CD4-positive, alpha-beta T cell treated with Interleukin-4 for 1 hour (primary cell): ENCODE results near the gene LRIG3.
"Not testable (repeated sequence)": the region's sequence is repeated elsewhere in the genome, so short reads cannot be mapped to it uniquely, and the experiment has no call there.

Experiments used
- DNase-seq, 2 donors: peaks; one replicate each; pipeline ENCODE4 v3.0.0-alpha.2; 2020 to 2022

LRIG3 gene

DNA sequence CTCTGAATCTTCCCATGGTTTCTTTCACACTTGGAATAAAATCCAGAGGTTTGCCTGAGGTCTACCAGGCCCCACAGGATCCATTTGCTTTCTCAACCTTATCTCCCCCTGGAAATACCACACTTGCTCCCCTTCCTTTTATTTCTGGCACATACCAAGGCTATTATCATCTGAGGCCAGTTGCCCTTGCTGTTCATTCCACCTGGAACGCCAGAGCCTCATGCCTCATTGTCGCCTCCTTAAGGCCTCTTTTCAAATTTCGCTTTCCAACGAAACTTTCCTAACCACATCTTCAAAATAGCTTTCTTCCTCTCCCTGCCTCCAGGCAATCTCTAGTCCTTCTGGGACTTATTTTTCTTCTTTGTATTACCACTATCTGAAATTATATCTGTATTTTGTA is 11.2 kb upstream of the LRIG3 start:
- DNase-seq: no peak

DNA sequence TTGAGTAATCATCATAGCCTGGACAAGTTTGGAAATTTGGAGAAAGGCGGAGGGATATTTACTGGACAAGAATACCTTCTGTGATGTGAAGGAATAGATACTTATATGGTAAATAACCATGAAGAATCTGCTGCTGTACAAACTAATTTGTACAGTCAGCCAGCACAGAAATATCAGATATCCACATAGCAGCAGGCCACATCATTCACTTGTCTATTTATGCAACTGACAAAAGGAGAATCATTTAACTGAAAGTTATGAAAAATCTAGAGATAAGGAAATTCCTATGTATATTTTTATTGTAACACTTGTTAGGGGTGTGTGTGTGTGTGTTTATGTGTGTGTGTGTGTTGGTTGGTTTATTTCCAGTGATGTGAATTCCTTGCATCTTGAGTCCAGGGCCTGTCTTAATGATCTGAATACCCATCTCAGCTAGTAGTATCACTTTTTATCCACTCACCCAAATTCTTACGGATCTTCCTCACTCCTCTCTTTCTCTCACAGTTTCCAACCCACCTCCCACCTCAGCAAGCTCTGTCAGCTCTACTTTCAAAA is 10.5 kb upstream of the LRIG3 start:
- DNase-seq: no peak

DNA sequence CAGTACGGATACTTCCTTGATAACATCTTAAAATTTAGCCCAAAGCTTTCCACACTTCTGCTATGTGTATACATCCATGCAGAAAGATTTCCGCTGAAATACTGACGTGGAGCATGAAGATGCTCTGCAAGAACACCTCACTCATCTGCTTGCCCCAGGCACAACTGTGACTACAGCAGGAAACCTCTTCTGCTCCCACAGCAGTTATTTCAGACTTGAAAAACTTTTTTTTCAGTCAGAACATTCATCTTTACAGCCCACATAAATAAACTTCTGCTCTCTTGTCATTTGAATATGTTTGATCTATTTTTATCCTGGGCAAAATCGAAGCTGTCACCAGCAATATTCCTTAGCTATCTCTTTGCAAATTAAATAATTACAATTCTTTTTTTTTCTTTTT is 6.8 kb upstream of the LRIG3 start:
- DNase-seq: no peak

DNA sequence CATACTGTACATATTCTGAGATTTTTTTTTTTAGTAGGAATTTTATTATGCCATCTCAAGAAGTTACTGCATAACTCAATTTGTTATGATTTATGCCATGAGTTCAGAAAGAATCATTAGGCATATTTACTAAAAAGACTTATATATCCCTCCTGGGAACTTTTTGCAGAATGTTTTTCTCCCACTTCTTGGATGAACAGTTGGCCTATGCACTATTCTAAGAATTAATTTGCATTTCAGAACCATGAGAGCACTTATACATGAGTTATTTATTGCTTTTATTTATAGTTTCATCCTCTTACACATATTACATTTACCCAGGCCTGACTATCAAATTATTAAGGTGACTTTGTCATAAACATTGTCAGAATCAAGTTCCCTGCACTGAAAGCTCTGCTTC is 6.3 kb upstream of the LRIG3 start:
- DNase-seq: no peak

DNA sequence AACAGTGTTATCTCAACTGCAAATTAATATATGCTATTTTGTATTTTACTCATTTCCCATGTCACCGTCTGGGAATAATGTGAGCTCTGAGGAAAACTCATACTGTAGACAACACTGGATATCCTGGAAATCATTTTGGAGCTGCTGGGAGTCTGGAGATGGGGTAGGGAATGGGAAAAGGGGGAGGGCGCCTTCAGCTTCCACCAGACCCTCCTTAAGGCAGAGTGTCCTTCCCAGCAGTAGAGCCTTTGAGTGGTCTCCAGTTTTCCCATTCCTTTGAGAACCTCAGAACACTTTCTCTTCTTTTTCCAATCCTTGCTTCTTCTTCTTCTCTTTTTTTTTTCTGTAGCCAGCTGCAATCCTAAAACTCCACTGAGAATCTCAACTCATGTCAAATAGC is 5.4 kb upstream of the LRIG3 start:
- no peak for DNase-seq

DNA sequence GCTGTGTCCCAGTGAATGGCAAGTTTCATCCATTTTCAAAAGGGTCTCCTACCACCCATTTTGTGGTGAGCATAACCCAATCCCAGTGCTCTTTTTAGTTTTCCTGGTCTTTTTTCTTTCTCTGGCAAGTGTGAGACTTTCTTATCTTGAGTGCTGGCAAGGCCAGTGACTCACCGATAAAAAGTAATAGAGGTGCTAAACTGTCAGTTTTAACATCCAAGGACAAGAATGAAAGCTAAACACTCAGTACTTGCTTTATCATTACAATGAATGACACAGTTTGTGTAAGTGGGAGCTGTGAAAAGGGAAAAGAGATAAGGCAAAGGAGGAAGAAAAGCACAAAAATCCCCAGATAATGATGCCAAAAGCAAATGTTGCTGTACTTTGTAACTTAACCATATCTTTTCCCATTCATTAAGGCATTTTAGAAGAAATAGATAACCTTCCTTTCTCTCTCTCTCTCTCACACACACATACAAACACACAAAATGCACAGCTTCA is 4.9 kb upstream of the LRIG3 start:
- DNase-seq: no peak

DNA sequence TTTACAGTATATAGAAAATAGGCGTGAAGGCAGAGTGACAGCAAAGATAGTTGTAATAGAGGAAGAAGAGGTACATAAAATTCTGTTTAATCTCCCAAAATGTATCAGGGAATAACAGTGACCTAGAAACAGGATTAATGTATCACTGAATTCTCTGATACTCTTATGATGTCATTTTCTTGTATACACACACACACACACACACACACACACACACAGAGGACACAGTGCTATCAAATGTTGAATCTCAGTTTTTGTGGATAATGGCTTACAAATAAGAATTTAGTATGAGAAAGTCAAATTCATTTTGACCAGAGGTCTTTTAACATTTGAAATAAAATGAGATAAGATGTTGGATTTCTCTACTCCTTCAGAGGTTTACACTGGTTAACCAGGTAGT is 4.3 kb upstream of the LRIG3 start:
- DNase-seq: no peak

DNA sequence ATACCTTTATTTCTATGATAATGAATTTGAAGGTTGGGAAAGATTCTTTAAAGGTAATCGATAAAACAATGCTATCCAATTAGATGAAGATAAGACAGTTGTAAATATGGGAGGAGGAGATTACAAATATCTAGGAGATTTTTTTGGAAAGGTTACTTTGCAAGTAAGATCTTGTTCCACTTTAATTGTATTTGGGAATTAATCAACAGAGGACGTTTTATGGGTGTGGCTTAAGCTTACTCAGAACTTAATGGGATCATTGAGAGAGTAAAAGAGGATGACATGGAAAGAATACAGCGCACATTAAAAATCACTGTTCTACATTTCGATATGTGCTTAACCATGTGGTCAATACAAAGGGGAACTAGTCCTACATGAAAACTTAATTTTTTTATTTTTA is 3.5 kb upstream of the LRIG3 start:
- DNase-seq: no peak

DNA sequence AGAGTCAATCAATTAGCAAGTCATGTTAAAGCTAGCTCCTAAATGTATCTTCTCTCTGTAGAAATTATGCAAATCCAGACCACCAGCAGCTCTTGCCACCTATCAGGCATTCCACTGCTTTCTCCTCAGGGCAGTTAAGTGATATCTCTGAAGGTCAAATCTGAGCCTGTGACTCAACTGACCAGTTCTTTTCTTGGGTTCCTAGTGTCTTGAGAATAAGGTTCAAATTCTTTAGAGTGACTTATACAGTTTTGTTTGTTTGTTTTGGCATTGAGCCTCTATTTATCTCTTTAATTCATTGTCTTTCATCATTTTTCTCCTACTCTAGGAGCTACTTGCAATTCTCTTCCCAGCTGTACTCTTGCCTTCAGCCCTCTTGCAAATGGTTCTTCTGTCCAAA is 2.5 kb upstream of the LRIG3 start:
- DNase-seq: no peak

DNA sequence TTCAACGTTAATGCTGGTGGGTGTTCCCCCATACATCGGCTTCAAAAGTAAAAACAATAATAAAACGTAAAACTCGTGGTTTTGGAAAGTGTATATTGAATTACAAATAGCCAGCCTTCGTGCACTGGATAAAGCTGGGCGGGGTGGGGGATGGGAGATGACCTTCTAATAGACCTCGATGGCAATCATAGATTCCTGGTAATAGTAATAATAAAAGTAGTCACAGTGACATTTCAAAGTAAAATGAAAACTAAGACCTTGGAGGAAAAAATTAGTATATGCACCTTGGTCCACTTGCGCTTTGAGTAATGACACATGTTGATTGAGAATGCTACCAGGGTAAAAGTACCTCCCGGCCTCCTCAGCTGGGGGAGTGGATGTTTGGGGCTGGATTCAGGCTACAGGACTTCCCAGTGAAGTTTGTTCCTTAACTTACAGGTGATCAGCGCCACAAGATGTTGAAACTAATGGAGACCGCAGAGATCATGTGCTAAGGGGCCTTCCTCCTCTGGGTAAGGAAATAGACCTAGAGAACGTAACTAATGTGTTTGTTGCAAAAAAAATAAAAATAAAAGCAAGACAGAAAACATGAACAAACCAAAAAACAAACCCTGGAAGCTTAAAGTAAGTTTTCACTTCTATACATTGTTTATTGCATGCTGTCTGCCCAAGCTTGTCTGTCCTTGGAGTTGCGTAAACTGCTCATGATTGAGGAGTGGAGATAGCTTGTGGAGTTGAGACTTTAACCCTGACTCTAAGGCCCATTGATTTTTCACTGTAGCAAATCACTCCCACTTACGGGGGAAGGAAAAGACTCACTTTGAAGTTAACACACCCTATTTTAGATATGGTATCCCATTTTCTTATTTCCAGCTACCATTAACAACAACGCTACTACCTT is 907 bp upstream of the LRIG3 start:
- DNase-seq: no peak

DNA sequence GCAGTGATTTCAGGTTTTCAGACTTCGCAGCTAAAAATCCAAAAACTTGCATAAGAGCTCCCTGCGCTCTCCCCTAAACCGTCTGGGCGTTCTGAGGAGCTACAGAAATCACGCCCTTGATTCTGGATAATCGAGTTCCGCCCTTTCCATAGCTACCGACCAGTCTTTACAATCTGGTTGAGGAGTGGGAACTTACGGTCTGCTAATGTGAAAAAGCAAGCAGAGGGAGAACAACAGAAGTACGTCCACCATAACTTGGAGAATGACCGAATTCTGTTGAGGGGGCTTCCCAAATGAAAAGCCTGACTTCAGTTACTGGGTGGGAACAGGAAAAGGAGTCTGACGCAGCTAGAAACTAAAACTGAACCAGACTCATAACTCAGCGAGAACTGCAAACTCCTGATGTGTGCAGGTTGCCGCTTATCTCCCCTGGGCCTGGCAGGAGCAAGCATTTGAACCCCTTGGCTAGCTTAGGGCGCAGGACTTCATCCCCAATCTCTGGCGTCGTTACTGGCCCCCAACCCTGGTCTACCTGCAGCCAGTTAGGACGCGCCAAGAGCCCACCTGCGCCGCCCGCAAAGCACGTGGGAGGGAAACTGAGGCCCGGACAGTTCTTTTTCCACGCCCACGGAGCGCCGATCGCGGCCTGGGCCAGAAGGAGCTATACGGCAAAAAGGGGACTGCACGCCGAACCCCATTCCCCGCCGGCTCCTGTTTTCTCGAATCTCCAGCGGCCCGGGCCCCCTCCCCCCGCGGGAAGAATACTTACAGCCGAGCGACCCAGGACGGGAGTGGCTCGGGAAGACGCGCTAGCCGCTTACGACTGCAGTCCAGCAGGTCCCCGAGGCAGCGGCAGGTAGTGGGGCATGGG is 838 bp downstream of the LRIG3 start:
- DNase-seq: no peak

DNA sequence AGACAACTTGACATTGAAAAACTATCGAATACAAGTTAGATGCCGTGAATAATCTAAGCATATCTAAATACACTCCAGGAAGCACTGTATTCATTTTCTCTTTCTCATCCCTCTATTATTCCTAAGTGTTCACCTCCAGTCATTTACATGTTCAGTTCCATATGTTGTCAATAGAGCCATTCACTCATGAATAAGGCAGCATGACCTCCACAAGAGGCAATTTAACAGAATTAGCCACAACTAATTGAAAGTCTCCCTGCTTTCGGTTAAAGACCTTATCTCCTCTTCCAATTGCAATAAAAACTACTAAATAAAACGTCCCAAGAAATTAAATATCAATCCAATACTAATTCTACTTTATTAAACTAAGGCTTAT is 1.8 kb downstream of the LRIG3 start:
- no peak for DNase-seq

DNA sequence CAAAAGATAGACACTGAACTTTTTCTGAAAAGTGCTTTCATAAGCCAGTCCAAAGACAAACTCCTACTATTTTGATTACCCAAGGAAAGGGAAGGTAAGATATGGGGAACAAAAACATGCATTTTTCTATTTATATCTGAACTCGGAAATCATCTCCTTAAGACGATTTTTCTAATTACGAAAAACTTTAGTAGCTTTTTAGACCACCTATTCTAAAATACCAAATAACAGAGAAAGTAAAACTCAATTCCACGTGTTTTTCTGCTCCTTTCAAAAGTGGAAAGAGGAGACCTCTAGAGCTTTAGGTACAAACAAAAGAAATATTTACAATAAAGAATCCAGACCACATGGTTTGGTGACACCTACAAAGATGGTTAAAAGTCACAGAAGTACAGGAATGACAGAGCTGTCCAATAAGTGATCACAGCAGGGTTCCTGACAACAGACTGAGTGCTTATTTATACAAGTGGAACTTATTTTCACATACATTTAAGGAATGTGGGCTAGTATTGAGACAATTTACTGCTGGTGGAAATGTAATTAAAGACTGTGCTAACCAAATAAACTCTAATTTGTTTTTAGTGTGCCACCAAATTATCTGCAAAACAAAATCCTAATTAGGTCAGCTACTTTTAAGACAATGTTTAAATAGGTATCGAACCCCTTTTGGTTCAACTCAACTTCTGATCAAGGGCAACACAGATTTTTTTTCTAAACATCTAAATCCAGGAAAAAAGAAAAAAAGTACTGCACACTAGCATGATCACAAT is 2.4 kb downstream of the LRIG3 start:
- DNase-seq: no peak

DNA sequence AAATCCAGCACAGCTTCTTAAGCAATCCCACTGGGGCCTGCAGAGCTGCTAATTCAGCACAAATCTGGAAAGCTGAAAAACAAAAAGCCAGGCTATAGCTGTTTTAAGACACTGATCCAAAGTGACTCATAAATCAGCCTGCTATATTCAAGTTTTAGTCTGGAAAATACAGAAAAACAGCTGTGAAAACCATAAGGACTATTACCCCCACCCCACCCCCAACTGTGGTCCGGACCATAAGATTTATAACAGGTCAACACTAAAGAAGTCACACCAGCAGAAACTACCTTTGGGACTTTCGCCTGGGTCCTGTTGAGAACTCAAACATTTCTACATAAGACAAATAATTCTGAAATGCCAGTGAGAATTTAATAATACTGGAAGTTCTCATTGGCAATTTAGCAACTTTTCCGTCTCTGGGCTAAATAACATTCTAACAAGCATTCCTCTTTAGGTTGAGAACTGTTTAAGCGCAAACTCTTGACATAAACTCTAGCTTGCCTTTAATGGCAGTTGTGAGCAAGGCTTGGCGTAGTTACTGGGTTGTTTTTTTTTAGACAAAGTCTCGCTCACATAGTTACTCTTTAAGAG is 3.3 kb downstream of the LRIG3 start:
- no peak for DNase-seq

DNA sequence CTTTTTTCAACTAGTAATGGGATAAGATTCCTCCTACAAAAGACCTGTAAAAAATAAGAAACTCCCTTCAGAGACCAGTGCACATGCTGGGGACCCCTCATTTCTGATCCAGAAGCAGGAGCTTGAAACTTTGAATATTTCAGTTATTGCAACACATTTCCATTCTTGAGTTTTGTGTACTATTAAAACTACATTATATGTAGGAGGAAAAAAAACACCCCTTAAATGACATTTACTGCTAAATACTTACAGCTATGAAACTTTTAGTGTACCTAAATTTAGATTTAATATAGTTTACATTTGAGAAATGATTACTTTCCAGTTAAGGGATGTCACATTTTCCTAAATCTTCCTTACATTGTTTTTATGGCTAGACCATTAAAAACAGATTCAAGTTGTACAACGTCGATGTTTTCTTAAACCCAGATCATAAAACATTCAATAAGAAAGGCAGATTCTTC is 4.1 kb downstream of the LRIG3 start:
- DNase-seq: no peak

DNA sequence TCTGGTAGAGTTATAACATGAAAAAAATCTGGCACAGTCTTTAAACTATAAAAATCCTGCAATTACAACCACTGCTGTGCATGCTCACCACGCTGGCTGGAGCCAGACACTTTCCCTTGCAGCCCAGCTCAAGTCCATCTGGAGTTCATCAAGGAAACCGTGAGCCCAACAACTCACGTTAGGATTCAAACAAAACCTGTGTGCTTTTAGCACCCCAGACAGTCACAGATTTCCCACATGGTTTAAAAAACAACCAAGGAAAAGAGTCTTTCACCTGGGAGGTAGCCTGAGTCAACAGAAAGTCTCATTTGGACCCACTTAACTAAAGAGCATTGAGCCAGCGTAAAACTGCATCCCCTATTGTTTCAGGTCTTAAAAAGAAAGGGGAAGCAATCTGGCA is 4.7 kb downstream of the LRIG3 start:
- DNase-seq: no peak

DNA sequence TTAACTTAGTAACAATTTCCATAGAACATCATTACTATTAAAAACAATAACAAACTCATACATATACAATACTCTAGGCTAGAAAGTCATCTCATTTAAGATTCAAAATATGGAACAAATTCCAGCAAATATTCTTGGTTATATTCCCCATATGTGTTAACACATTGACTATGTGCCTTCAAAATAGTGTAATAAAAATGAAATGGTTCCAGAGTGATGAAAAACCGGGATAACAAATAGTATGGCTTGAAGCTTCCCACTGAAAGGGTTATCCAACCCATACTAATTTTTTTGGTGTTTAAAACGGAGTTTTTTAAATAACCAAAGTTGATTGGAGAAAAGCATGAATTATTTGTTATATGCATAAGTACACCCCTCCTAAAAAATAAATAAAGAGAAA is 5.3 kb downstream of the LRIG3 start:
- DNase-seq: no peak

DNA sequence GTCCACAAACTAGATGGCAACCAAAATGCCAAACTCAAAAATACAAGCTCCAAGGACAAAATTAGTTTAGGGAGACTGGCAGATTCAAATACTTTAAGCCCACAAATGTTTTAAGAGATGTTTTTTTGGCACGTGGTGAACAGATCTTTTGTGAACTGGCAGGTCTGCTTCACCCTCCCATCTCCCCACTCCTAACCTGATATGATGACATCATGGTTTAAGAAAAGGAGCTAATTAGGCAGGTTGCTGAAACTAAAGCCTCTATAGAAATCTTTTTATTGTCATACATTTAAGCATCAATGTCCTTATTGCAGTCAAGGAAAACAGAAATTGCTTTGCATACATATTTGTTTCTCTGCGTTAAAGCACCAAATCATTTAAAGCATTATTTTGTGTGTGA is 5.8 kb downstream of the LRIG3 start:
- DNase-seq: no peak

DNA sequence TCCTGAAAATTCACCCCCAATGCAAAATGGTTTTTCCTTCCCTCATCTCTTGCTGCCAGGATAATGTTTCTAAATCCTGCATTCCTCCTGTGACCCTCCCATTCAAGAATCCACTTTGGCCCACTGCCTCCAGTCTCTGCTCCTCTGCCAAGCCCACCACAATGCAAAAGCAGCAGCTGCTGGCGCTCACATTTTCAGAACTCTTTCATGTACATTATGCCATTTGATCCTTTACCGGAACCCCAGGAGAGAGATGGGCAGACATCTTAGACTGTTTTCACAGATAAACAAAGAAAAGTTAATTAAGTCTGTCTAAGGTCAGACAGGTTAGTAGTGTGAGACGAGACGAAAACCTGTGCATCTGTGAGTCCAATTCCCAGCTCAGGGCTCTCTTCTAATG is 12.9 kb downstream of the LRIG3 start:
- no peak for DNase-seq

DNA sequence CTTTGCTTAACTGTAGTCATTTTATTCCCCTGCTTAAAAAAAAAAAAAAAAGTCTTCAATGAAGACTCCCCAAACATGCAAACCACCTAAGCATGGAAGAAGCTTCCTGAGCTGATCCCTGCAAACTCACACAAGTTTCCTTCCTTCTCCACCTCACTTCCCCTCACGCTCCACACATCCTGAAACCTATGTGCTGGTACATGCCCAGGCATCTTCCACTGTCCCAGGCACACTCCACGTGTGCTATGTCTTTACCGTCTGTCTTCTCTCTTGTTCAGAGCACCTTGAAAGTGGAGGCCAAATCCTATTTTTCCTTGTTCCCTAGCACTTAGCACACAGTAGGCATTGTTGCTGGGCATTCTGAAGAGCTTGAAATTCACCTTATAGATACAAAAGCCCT is 13.4 kb downstream of the LRIG3 start:
- no peak for DNase-seq

DNA sequence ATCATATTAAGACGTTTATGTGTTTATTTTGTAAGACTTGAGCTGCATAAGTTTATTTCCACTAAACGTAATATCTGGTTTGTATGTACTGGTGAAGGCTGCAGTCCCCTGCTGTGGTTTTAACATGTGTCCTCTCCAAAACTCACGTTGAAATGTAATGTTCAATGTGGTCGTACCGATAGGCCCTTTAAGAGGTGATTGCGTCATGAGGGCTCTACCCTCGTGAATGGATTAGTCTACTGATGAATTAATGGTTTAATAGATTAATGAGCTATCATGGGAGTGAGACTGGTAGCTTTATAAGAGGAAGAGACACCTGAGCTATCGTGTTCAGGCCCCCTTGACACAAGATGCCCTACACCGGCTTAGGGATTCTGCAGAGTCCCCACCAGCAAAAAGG is 14.9 kb downstream of the LRIG3 start:
- DNase-seq: no peak

DNA sequence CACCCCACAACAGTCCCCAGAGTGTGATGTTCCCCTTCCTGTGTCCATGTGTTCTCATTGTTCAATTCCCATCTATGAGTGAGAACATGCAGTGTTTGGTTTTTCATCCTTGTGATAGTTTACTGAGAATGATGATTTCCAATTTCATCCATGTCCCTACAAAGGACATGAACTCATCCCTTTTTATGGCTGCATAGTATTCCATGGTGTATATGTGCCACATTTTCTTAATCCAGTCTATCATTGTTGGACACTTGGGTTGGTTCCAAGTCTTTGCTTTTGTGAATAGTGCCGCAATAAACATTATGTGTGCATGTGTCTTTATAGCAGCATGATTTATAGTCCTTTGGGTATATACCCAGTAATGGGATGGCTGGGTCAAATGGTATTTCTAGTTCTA is 17.6 kb downstream of the LRIG3 start:
- DNase-seq: not testable (repeated sequence)
